22Rv1 (cell line): ENCODE measurements around the gene MGAT4C.

Source experiments
- CTCF ChIP-seq: fragments of 450-650 bp; IDR thresholded peaks from 2 replicates; pipeline ENCODE4 v1.5.1; 2017; ENCODE audit warnings: mild to moderate bottlenecking
- ZFX ChIP-seq: fragments of 450-650 bp; IDR thresholded peaks from 2 replicates; pipeline ENCODE4 v1.6.1; 2017; ENCODE audit warnings: antibody characterized with exemption, borderline replicate concordance

- TF ChIP-seq CTCF = no peak
- no peak for TF ChIP-seq ZFX
Measured at GRCh38 chr12:86293682-86294240, 37.6 kb upstream of the MGAT4C start.
